ENCODE measurements around the gene ACSM4. TPM values are rescaled to one million over a fixed set of nuclear protein-coding genes. Genes with fewer than 3 reads are reported as not detected.

Gene ACSM4
- total and polyA plus RNA-seq, 2 of the 13 experiments (the other 11 are each of a cell fraction or from before 2014, with no cell fraction given), result not detected

DNA sequence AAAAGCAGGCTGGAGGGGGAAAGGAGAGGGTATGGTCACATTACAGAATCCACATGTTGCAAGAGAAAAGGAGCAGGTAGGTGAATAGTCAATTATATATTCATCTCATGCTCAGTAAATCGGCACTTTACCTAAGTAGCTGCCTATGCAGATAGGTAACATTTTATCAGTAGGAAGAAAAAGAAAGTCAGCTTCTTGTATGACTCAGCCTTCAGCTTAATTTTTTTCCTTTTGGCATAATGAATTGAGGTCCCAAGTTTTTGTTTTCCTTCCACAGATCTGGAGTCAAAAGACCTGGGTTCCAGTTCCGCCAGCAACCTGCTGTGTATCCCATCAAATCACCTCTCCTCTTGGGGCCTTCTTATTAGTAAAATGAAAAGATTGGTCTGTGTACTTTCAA lies 6.0 kb upstream of the ACSM4 start:
- no peaks in the 10 kb centered on the region for H3K36me3 ChIP-seq (replicated peaks in 1 of 2; ENCODE audit: control insufficient read depth in 1 of 2, insufficient read depth in 2 of 2, low read length in 2 of 2)
- intact Hi-C loops (cut with micrococcal nuclease; ENCODE audit: unreplicated experiment), result no loop called here
- no TSS peak for BruUV-seq (replicated peaks)
- H3K27ac ChIP-seq (ENCODE audit: extremely low read length, insufficient read depth, low read length), result no peak overlapping the region
- no peaks in the 10 kb centered on the region for H3K4me1 ChIP-seq (ENCODE audit: insufficient read depth, low read length)
- no peaks in the 10 kb centered on the region for H3K9me3 ChIP-seq (ENCODE audit: low read length)
- TF ChIP-seq, protein P1, sequence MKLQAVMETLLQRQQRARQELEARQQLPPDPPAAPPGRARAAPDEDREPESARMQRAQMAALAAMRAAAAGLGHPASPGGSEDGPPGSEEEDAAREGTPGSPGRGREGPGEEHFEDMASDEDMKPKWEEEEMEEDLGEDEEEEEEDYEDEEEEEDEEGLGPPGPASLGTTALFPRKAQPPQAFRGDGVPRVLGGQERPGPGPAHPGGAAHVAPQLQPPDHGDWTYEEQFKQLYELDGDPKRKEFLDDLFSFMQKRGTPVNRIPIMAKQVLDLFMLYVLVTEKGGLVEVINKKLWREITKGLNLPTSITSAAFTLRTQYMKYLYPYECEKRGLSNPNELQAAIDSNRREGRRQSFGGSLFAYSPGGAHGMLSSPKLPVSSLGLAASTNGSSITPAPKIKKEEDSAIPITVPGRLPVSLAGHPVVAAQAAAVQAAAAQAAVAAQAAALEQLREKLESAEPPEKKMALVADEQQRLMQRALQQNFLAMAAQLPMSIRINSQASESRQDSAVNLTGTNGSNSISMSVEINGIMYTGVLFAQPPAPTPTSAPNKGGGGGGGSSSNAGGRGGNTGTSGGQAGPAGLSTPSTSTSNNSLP (IDR thresholded peaks at IDR 0.05; ENCODE audit: low read depth, low read length), result no peak
- TF ChIP-seq ZNF451 (CRISPR knock-in tag; IDR thresholded peaks at IDR 0.05) (no peak), FLYWCH1 (CRISPR knock-in tag; IDR thresholded peaks at IDR 0.05) (no peak), ATRX (CRISPR knock-in tag; IDR thresholded peaks at IDR 0.05; ENCODE audit: borderline replicate concordance) (no peak), FOXK1 (CRISPR knock-in tag; IDR thresholded peaks at IDR 0.05; ENCODE audit: borderline replicate concordance, low read depth) (no peak), ZNF230 (CRISPR knock-in tag; IDR thresholded peaks at IDR 0.05) (no peak), RBM39 (IDR thresholded peaks at IDR 0.05; ENCODE audit: low read depth, low read length, poor library complexity, severe bottlenecking) (no peak), ZNF629 (CRISPR knock-in tag; conservative IDR thresholded peaks at IDR 0.05) (no peak), ZNF644 (CRISPR knock-in tag; IDR thresholded peaks at IDR 0.05; ENCODE audit: low read depth) (no peak)
- TF ChIP-seq, protein P2, sequence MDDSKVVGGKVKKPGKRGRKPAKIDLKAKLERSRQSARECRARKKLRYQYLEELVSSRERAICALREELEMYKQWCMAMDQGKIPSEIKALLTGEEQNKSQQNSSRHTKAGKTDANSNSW (CRISPR knock-in tag; IDR thresholded peaks at IDR 0.05; ENCODE audit: borderline replicate concordance), result no peak
- TF ChIP-seq, protein P3, sequence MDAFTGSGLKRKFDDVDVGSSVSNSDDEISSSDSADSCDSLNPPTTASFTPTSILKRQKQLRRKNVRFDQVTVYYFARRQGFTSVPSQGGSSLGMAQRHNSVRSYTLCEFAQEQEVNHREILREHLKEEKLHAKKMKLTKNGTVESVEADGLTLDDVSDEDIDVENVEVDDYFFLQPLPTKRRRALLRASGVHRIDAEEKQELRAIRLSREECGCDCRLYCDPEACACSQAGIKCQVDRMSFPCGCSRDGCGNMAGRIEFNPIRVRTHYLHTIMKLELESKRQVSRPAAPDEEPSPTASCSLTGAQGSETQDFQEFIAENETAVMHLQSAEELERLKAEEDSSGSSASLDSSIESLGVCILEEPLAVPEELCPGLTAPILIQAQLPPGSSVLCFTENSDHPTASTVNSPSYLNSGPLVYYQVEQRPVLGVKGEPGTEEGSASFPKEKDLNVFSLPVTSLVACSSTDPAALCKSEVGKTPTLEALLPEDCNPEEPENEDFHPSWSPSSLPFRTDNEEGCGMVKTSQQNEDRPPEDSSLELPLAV (CRISPR knock-in tag; conservative IDR thresholded peaks at IDR 0.05; ENCODE audit: low read depth), result no peak
- TF ChIP-seq, protein P4, sequence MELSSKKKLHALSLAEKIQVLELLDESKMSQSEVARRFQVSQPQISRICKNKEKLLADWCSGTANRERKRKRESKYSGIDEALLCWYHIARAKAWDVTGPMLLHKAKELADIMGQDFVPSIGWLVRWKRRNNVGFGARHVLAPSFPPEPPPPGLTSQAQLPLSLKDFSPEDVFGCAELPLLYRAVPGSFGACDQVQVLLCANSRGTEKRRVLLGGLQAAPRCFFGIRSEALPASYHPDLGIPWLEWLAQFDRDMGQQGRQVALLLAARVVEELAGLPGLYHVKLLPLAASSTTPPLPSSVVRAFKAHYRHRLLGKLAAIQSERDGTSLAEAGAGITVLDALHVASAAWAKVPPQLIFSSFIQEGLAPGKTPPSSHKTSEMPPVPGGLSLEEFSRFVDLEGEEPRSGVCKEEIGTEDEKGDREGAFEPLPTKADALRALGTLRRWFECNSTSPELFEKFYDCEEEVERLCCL (CRISPR knock-in tag; IDR thresholded peaks at IDR 0.05; ENCODE audit: borderline replicate concordance), result no peak
- TF ChIP-seq, protein P5, sequence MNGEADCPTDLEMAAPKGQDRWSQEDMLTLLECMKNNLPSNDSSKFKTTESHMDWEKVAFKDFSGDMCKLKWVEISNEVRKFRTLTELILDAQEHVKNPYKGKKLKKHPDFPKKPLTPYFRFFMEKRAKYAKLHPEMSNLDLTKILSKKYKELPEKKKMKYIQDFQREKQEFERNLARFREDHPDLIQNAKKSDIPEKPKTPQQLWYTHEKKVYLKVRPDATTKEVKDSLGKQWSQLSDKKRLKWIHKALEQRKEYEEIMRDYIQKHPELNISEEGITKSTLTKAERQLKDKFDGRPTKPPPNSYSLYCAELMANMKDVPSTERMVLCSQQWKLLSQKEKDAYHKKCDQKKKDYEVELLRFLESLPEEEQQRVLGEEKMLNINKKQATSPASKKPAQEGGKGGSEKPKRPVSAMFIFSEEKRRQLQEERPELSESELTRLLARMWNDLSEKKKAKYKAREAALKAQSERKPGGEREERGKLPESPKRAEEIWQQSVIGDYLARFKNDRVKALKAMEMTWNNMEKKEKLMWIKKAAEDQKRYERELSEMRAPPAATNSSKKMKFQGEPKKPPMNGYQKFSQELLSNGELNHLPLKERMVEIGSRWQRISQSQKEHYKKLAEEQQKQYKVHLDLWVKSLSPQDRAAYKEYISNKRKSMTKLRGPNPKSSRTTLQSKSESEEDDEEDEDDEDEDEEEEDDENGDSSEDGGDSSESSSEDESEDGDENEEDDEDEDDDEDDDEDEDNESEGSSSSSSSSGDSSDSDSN (CRISPR knock-in tag; IDR thresholded peaks at IDR 0.05), result no peak
- TF ChIP-seq, protein P6, sequence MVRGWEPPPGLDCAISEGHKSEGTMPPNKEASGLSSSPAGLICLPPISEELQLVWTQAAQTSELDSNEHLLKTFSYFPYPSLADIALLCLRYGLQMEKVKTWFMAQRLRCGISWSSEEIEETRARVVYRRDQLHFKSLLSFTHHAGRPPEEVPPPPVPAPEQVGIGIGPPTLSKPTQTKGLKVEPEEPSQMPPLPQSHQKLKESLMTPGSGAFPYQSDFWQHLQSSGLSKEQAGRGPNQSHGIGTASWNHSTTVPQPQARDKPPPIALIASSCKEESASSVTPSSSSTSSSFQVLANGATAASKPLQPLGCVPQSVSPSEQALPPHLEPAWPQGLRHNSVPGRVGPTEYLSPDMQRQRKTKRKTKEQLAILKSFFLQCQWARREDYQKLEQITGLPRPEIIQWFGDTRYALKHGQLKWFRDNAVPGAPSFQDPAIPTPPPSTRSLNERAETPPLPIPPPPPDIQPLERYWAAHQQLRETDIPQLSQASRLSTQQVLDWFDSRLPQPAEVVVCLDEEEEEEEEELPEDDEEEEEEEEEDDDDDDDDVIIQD (CRISPR knock-in tag; IDR thresholded peaks at IDR 0.05; ENCODE audit: low read depth), result no peak
- H3K27me3 ChIP-seq (ENCODE audit: control insufficient read depth in 1 of 2, insufficient read depth in 2 of 2, low read length in 2 of 2), result peaks cover 0 to 12% of the 10 kb centered on the region in 2 experiments; a peak in 2 of 5 replicates
- ChIA-PET CTCF (ENCODE audit: low intra/inter-chr PET ratio, low total read pairs) (no interaction called here), POLR2A (no interaction called here)
- H3K4me3 ChIP-seq (replicated peaks in 1 of 3; ENCODE audit: insufficient read depth in 1 of 3, low read depth in 2 of 3, low read length in 3 of 3), result no peak overlapping the region
- FAIRE-seq (no peak), DNase-seq (ENCODE audit: low spot score) (no peak), ATAC-seq (no peak)
- no peaks in the 10 kb centered on the region for H4K20me1 ChIP-seq (ENCODE audit: insufficient read depth, low read length)
- in situ Hi-C loops (cut with HindIII; ENCODE audit: extremely low pct_ligation_motif_present, low pct_unique_long_range_greater_than_20kb), result no loop called here
- no peak overlapping the region for H3K4me2 ChIP-seq (ENCODE audit: low read depth, low read length)
- no peaks in the 10 kb centered on the region for H3K79me2 ChIP-seq (ENCODE audit: insufficient read depth, low read length)
- 21% methylated on average over 2 of the region's 2 CpGs for WGBS (ENCODE audit: low lambda C conversion rate)
- H2AFZ ChIP-seq (ENCODE audit: low read length), result no peak overlapping the region
- H3K9ac ChIP-seq (ENCODE audit: insufficient read depth, low read depth, low read length), result no peak overlapping the region

All from HepG2 (cell line).